Breast epithelium (tissue), 4 donors: ENCODE results near the gene ALKBH6. TPM values are rescaled to one million over a fixed set of nuclear protein-coding genes. Genes with fewer than 3 reads are reported as not detected.

Experiments used
- DNase-seq, 2 donors: peaks; one replicate each; pipeline ENCODE4 v3.0.0-alpha.2; 2019; ENCODE audit warnings: low spot score in 2 of 2
- H3K27ac ChIP-seq, 2 donors: fragments of 200-600 bp; sonication (generic) in 1 of 2; one replicate each; pipeline ENCODE4 v1.5.1; 2016 to 2019; ENCODE audit warnings: mild to moderate bottlenecking in 1 of 2
- H3K27me3 ChIP-seq, 2 donors: fragments of 200-600 bp; sonication (generic) in 1 of 2; one replicate each; pipeline versions ENCODE4 v1.5.1 to v1.6.0; 2017 to 2019; ENCODE audit warnings: control low read depth in 1 of 2, mild to moderate bottlenecking in 1 of 2
- H3K36me3 ChIP-seq: fragments of 200-600 bp; one replicate; pipeline ENCODE4 v1.5.1; 2019
- H3K4me1 ChIP-seq, 2 donors: fragments of 200-600 bp; sonication (generic); one replicate each; pipeline ENCODE4 v1.5.1; 2016 to 2019; ENCODE audit warnings: control low read depth in 1 of 2
- H3K4me3 ChIP-seq, 3 donors: fragments of 200-600 bp; sonication (generic); 1 replicate in 2 of 3; 2 replicates in 1 of 3; pipeline ENCODE4 v1.5.1; 2016 to 2019; ENCODE audit warnings: mild to moderate bottlenecking in 3 of 3, moderate library complexity in 2 of 3
- H3K9me3 ChIP-seq, 2 donors: fragments of 200-600 bp; sonication (generic) in 1 of 2; one replicate each; pipeline ENCODE4 v1.5.1; 2016 to 2019; ENCODE audit warnings: control low read depth in 1 of 2
- CTCF ChIP-seq, 3 donors: fragments of 450-650 bp; IDR thresholded peaks; one replicate each; pipeline ENCODE4 v1.5.1; 2016 to 2017; ENCODE audit warnings: antibody characterized with exemption in 3 of 3, mild to moderate bottlenecking in 3 of 3, moderate library complexity in 3 of 3
- POLR2A ChIP-seq: fragments of 450-650 bp; IDR thresholded peaks from one replicate; pipeline ENCODE4 v1.6.1; 2016; ENCODE audit warnings: antibody characterized with exemption, mild to moderate bottlenecking, moderate library complexity
- POLR2AphosphoS5 ChIP-seq, 3 donors: sonication (generic); formaldehyde crosslinking; IDR thresholded peaks; one replicate each; pipeline ENCODE4 v1.6.1; 2017; ENCODE audit warnings: antibody characterized with exemption in 3 of 3
- intact Hi-C: fragments of 100-400 bp; cut with DNase I; formaldehyde crosslinking; loops from one replicate; pipeline ENCODE4 v1.15.1; 2023; ENCODE audit warnings: low total_unique reads
- total RNA-seq, 3 donors: library from RNA; depleted of rRNA; stranded (reverse); fragments of >200 nt; gene quantifications; one replicate each; pipeline ENCODE4 v1.1.0, GENCODE V29; 2016

The ALKBH6 gene
- total RNA-seq, 3 donors from 2014 or later: 18.0 to 23.0 (median 20.3) TPM

GRCh38 chr19:35990156-35990555 lies 23.9 kb downstream of the ALKBH6 start:
- TF ChIP-seq POLR2AphosphoS5 (IDR thresholded peaks at IDR 0.05) (no peak), CTCF (IDR thresholded peaks at IDR 0.05) (no peak), POLR2A (no peak)
- intact Hi-C loops: no loop called here

GRCh38 chr19:35988824-35989223 lies 25.2 kb downstream of the ALKBH6 start:
- no peak overlapping the region for H3K4me3 ChIP-seq
- no peak for DNase-seq
- intact Hi-C loops: no loop called here
- H3K9me3 ChIP-seq: no peaks in the 10 kb centered on the region
- no peaks in the 10 kb centered on the region for H3K36me3 ChIP-seq
- TF ChIP-seq POLR2A (no peak), POLR2AphosphoS5 (IDR thresholded peaks at IDR 0.05) (no peak), CTCF (IDR thresholded peaks at IDR 0.05) (no peak)
- no peaks in the 10 kb centered on the region for H3K4me1 ChIP-seq
- peaks cover 0 to 21% of the 10 kb centered on the region in 2 donors for H3K27me3 ChIP-seq
- no peak overlapping the region for H3K27ac ChIP-seq

More at GRCh38 chr19:35990156-35990555, 23.9 kb downstream of the ALKBH6 start:
- Histone ChIP-seq H3K4me1 (no peaks in the 10 kb centered on the region), H3K4me3 (no peak overlapping the region), H3K9me3 (no peaks in the 10 kb centered on the region), H3K27me3 (peaks cover 0 to 15% of the 10 kb centered on the region in 2 donors), H3K27ac (no peak overlapping the region), H3K36me3 (no peaks in the 10 kb centered on the region)
- no peak for DNase-seq

GRCh38 chr19:35987571-35987896 lies 26.5 kb downstream of the ALKBH6 start:
- no peak for DNase-seq
- TF ChIP-seq POLR2AphosphoS5 (IDR thresholded peaks at IDR 0.05) (no peak), POLR2A (no peak), CTCF (IDR thresholded peaks at IDR 0.05) (no peak)
- H3K27me3 ChIP-seq: peaks cover 0 to 21% of the 10 kb centered on the region in 2 donors
- no peaks in the 10 kb centered on the region for H3K9me3 ChIP-seq
- no peaks in the 10 kb centered on the region for H3K36me3 ChIP-seq
- H3K4me3 ChIP-seq: peak overlapping the region in 2 of 3 donors; percentile 49 to 65
- H3K27ac ChIP-seq: no peak overlapping the region
- intact Hi-C loops: no loop called here
- H3K4me1 ChIP-seq: no peaks in the 10 kb centered on the region

GRCh38 chr19:35986664-35987570 lies 27.1 kb downstream of the ALKBH6 start:
- Histone ChIP-seq H3K9me3 (no peaks in the 10 kb centered on the region), H3K27ac (no peak overlapping the region), H3K4me1 (no peaks in the 10 kb centered on the region), H3K27me3 (peaks cover 0 to 25% of the 10 kb centered on the region in 2 donors), H3K4me3 (peak overlapping the region; percentile 30 to 65 (median 49)), H3K36me3 (no peaks in the 10 kb centered on the region)
- no peak for DNase-seq
- TF ChIP-seq CTCF (IDR thresholded peaks at IDR 0.05) (no peak), POLR2A (no peak), POLR2AphosphoS5 (IDR thresholded peaks at IDR 0.05) (no peak)
- intact Hi-C loops: no loop called here

- no peaks in the 10 kb centered on the region for H3K4me1 ChIP-seq
- H3K27ac ChIP-seq: no peak overlapping the region
- no peaks in the 10 kb centered on the region for H3K36me3 ChIP-seq
- H3K27me3 ChIP-seq: peaks cover 0 to 25% of the 10 kb centered on the region in 2 donors
- no peak for DNase-seq
- intact Hi-C loops: no loop called here
- TF ChIP-seq POLR2A (no peak), CTCF (IDR thresholded peaks at IDR 0.05) (no peak), POLR2AphosphoS5 (IDR thresholded peaks at IDR 0.05) (no peak)
- H3K4me3 ChIP-seq: no peak overlapping the region
- no peaks in the 10 kb centered on the region for H3K9me3 ChIP-seq
Observed at GRCh38 chr19:35986111-35986510, 27.9 kb downstream of the ALKBH6 start.
